WI38 (cell line): Measurements from ENCODE around the gene OLA1.
"Not testable (repeated sequence)": the region's sequence is repeated elsewhere in the genome, so short reads cannot be mapped to it uniquely, and the experiment has no call there.

Experiments
- H3K4me3 ChIP-seq: 2 replicates; pipeline ENCODE4 v1.5.1; 2011; ENCODE audit warnings: low read depth, mild to moderate bottlenecking, control low read depth, low read length
- CTCF ChIP-seq: IDR thresholded peaks from 2 replicates; pipeline ENCODE4 v1.5.1; 2012; ENCODE audit warnings: low read depth, mild to moderate bottlenecking, control low read depth, low read length

OLA1 gene

GRCh38 chr2:174248187-174248997 lies at the start of gene OLA1:
Gene OLA1, minus strand, starts transcription at chr2:174248532. Its CDS starts 1,717 bp downstream, at chr2:174246815.
- peak within 1 kb of the TSS; percentile 84 for H3K4me3 ChIP-seq
- TF ChIP-seq CTCF = no peak

GRCh38 chr2:174292908-174293307 lies 44.6 kb upstream of the OLA1 start:
- no peak overlapping the region for H3K4me3 ChIP-seq
- TF ChIP-seq CTCF = no peak

GRCh38 chr2:174286172-174286571 lies 37.8 kb upstream of the OLA1 start:
- TF ChIP-seq CTCF = no peak
- H3K4me3 ChIP-seq = no peak overlapping the region

- H3K4me3 ChIP-seq = no peak overlapping the region
- TF ChIP-seq CTCF = no peak
These were observed 34.1 kb upstream of the OLA1 start for GRCh38 chr2:174282441-174282840.

- TF ChIP-seq CTCF = no peak
- no peak overlapping the region for H3K4me3 ChIP-seq
These were observed 33.4 kb upstream of the OLA1 start for GRCh38 chr2:174281736-174282135.

- TF ChIP-seq CTCF = no peak
- no peak overlapping the region for H3K4me3 ChIP-seq
These were observed 32.3 kb upstream of the OLA1 start for GRCh38 chr2:174280596-174280995.

- H3K4me3 ChIP-seq = not testable (repeated sequence)
These were observed 21.9 kb upstream of the OLA1 start for GRCh38 chr2:174270263-174270662.

GRCh38 chr2:174266288-174266687 lies 18.0 kb upstream of the OLA1 start:
- TF ChIP-seq CTCF = no peak
- H3K4me3 ChIP-seq = no peak overlapping the region
